ENCODE measurements around the gene ANKMY1.

GRCh38 chr2:240582781-240583180 is 25.0 kb upstream of the ANKMY1 start:
- TF ChIP-seq POLR2A (IDR thresholded peaks at IDR 0.05) (no peak), CTCF (IDR thresholded peaks at IDR 0.05) (no peak)

Measured in lower leg skin (tissue), 3 donors.